ENCODE data around the gene LARGE2.
"Not testable (repeated sequence)": the region's sequence is repeated elsewhere in the genome, so short reads cannot be mapped to it uniquely, and the experiment has no call there.

- not testable (repeated sequence) for TF ChIP-seq CTCF, POLR2A, EP300, POLR2AphosphoS5 (IDR thresholded peaks at IDR 0.05)
Measured at GRCh38 chr11:45905576-45905975, 16.9 kb upstream of the LARGE2 start.

All from suprapubic skin (tissue), 4 donors.